ENCODE results near the gene FAM161B. TPM values are rescaled to one million over a fixed set of nuclear protein-coding genes. Genes with fewer than 3 reads are reported as not detected.

The FAM161B gene
- total RNA-seq, 1 experiment from 2014 or later: 1.6 TPM

DNA sequence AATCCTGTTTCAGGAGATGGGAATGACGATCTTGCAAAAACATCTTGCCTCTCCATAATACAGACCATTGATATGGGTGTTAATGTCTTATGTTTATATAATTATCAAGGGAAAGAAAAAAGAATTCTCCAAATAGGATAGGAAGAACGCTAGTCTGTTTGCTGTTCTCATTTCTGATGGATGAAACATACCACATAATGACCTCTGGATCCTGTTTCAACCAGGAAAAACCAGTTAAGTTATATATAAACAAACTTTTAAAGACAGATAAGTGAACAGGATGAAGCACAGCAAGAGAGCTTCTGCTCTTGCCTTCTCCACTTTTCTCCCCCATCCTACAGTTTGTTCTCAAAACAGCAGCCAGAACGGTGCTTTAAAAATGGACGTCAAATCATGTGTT, 28.0 kb upstream of the FAM161B start:
- POLR2A ChIA-PET: no interaction called here
- no peak overlapping the region for H2AFZ ChIP-seq (ENCODE audit: low read depth, low read length, poor library complexity, severe bottlenecking)
- no peaks in the 10 kb centered on the region for H3K9me3 ChIP-seq (ENCODE audit: control insufficient read depth in 1 of 2, insufficient read depth in 1 of 2, low read depth in 1 of 2, low read length in 2 of 2)
- CTCF ChIA-PET: no interaction called here
- BruUV-seq (replicated peaks): no TSS peak
- no peaks in the 10 kb centered on the region for H4K20me1 ChIP-seq (ENCODE audit: insufficient read depth)
- H3K79me2 ChIP-seq (ENCODE audit: insufficient read depth, low read length): no peaks in the 10 kb centered on the region
- no peak overlapping the region for H3K27ac ChIP-seq (ENCODE audit: low read depth, low read length)
- no peaks in the 10 kb centered on the region for H3K4me1 ChIP-seq (ENCODE audit: control insufficient read depth in 1 of 2, insufficient read depth in 2 of 2, low read length in 2 of 2)
- RAD21 ChIA-PET (ENCODE audit: low non-redundant PET in 1 of 2, low total read pairs in 2 of 2, uncharacterized antibody in 2 of 2, unreplicated experiment in 2 of 2): no interaction called here
- no peak overlapping the region for H3K4me2 ChIP-seq (ENCODE audit: low read length)
- no peaks in the 10 kb centered on the region for H3K27me3 ChIP-seq (ENCODE audit: insufficient read depth, low read length)
- ATAC-seq: no peak
- intact Hi-C loops (cut with micrococcal nuclease): no loop called here
- no peaks in the 10 kb centered on the region for H3K9me2 ChIP-seq (ENCODE audit: insufficient read depth)
- peaks cover 0 to 3% of the 10 kb centered on the region in 2 experiments; a peak in 1 of 4 replicates for H3K36me3 ChIP-seq (ENCODE audit: control insufficient read depth in 1 of 2, insufficient read depth in 2 of 2, low read length in 2 of 2)
- H3K9ac ChIP-seq (ENCODE audit: low read length): no peak overlapping the region
- no peak overlapping the region for H3K4me3 ChIP-seq (replicated peaks in 1 of 2; ENCODE audit: low read depth in 1 of 2, low read length in 2 of 2)
- TF ChIP-seq JUND (IDR thresholded peaks at IDR 0.05) (no peak), POLR2AphosphoS5 (IDR thresholded peaks at IDR 0.05; ENCODE audit: low read depth, low read length) (no peak), SP1 (IDR thresholded peaks at IDR 0.05; ENCODE audit: low read depth) (no peak), ZNF274 (IDR thresholded peaks at IDR 0.05; ENCODE audit: low read depth, low read length) (no peak), RAD21 (IDR thresholded peaks at IDR 0.05; ENCODE audit: low read depth) (no peak), YY1 (IDR thresholded peaks at IDR 0.05; ENCODE audit: extremely low read depth, insufficient replicate concordance, low read depth, low read length) (no peak)
- TF ChIP-seq, protein P1, sequence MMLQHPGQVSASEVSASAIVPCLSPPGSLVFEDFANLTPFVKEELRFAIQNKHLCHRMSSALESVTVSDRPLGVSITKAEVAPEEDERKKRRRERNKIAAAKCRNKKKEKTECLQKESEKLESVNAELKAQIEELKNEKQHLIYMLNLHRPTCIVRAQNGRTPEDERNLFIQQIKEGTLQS (IDR thresholded peaks at IDR 0.05): no peak
- TF ChIP-seq, protein P2, sequence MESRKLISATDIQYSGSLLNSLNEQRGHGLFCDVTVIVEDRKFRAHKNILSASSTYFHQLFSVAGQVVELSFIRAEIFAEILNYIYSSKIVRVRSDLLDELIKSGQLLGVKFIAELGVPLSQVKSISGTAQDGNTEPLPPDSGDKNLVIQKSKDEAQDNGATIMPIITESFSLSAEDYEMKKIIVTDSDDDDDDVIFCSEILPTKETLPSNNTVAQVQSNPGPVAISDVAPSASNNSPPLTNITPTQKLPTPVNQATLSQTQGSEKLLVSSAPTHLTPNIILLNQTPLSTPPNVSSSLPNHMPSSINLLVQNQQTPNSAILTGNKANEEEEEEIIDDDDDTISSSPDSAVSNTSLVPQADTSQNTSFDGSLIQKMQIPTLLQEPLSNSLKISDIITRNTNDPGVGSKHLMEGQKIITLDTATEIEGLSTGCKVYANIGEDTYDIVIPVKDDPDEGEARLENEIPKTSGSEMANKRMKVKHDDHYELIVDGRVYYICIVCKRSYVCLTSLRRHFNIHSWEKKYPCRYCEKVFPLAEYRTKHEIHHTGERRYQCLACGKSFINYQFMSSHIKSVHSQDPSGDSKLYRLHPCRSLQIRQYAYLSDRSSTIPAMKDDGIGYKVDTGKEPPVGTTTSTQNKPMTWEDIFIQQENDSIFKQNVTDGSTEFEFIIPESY (IDR thresholded peaks at IDR 0.05; ENCODE audit: extremely low read depth, insufficient replicate concordance, low read length): no peak
- no peak for DNase-seq (ENCODE audit: low read depth, low spot score)

DNA sequence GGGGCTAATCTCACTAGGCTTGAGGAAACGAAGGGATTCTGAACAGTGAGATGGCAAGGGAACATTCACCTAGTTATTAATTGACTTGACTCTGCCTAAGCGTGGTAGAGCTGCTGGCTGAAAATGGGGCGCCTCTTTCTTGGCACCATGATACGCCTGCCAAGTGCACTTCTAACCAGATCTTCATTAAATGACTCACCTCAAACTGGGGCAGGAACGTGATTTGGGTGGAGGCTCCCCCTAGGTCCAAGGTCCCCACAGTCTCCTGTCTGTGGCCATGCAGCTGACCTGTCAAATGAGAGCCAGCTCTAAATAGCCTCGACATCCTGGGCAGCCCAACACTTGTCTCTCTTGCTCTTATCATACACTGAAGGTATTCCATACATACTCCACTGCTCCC, 26.2 kb upstream of the FAM161B start:
- H2AFZ ChIP-seq (ENCODE audit: low read depth, low read length, poor library complexity, severe bottlenecking): no peak overlapping the region
- no peak overlapping the region for H3K4me3 ChIP-seq (replicated peaks in 1 of 2; ENCODE audit: low read depth in 1 of 2, low read length in 2 of 2)
- H3K36me3 ChIP-seq (ENCODE audit: control insufficient read depth in 1 of 2, insufficient read depth in 2 of 2, low read length in 2 of 2): peaks cover 0 to 5% of the 10 kb centered on the region in 2 experiments; a peak in 1 of 4 replicates
- TF ChIP-seq JUND (IDR thresholded peaks at IDR 0.05) (no peak), SIN3A (IDR thresholded peaks at IDR 0.05; ENCODE audit: low read depth) (no peak), POLR2A (IDR thresholded peaks at IDR 0.05; ENCODE audit: borderline replicate concordance, extremely low read depth, insufficient read depth, insufficient read length) (no peak)
- TF ChIP-seq, protein P1 (IDR thresholded peaks at IDR 0.05): no peak
- H3K4me2 ChIP-seq (ENCODE audit: low read length): no peak overlapping the region
- no TSS peak for BruUV-seq (replicated peaks)
- POLR2A ChIA-PET: no interaction called here
- no peak overlapping the region for H3K27ac ChIP-seq (ENCODE audit: low read depth, low read length)
- DNase-seq (ENCODE audit: low read depth, low spot score) (no peak), ATAC-seq (no peak)
- H3K79me2 ChIP-seq (ENCODE audit: insufficient read depth, low read length): no peaks in the 10 kb centered on the region
- RAD21 ChIA-PET (ENCODE audit: low non-redundant PET in 1 of 2, low total read pairs in 2 of 2, uncharacterized antibody in 2 of 2, unreplicated experiment in 2 of 2): no interaction called here
- H3K9me3 ChIP-seq (ENCODE audit: control insufficient read depth in 1 of 2, insufficient read depth in 1 of 2, low read depth in 1 of 2, low read length in 2 of 2): no peaks in the 10 kb centered on the region
- H3K9ac ChIP-seq (ENCODE audit: low read length): no peak overlapping the region
- intact Hi-C loops (cut with micrococcal nuclease): no loop called here
- H3K9me2 ChIP-seq (ENCODE audit: insufficient read depth): no peaks in the 10 kb centered on the region
- H3K27me3 ChIP-seq (ENCODE audit: insufficient read depth, low read length): no peaks in the 10 kb centered on the region
- H4K20me1 ChIP-seq (ENCODE audit: insufficient read depth): no peaks in the 10 kb centered on the region
- CTCF ChIA-PET: no interaction called here
- H3K4me1 ChIP-seq (ENCODE audit: control insufficient read depth in 1 of 2, insufficient read depth in 2 of 2, low read length in 2 of 2): no peaks in the 10 kb centered on the region

Measured in HCT116 (cell line).